Upper lobe of left lung (tissue), 4 donors: ENCODE results near the gene ZNF333.

ENCODE experiments used
- EP300 ChIP-seq, 4 donors: sonication (generic); formaldehyde crosslinking; IDR thresholded peaks; one replicate each; pipeline ENCODE4 v1.5.1; 2017; ENCODE audit warnings: antibody characterized with exemption in 4 of 4, control low read depth in 2 of 4
- POLR2AphosphoS5 ChIP-seq, 2 donors: sonication (generic); formaldehyde crosslinking; IDR thresholded peaks; one replicate each; pipeline ENCODE4 v1.5.1; 2017; ENCODE audit warnings: antibody characterized with exemption in 2 of 2
- TF ChIP-seq, protein P1 (sequence below), 6 experiments: fragments of 450-650 bp in 4 of 6; fragments of 200-600 bp in 2 of 6; sonication (generic) in 2 of 6; IDR thresholded peaks; one replicate each; pipeline ENCODE4 v1.5.1; 2016 to 2019; ENCODE audit warnings: antibody characterized with exemption in 6 of 6

DNA sequence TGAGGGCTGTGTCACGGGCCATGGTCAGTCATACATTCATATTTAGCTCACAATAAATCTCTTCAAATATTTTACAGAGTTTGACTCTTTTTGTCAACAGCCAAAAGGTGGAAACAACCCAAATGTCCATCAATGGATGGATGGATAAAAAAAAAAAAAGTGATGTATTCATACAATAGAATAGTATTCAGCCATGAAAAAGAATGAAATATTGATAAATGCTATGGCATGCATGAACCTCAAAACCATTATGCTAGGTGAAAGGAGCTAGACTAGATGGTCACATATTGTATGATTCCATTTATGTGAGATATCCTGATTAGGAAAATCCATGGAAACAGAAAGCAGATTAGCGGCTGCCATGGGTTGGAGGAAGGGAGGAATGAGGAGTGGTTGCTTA lies 72.3 kb downstream of the ZNF333 start:
- TF ChIP-seq POLR2AphosphoS5 (IDR thresholded peaks at IDR 0.05) (no peak), EP300 (IDR thresholded peaks at IDR 0.05) (no peak)
- TF ChIP-seq, protein P1, sequence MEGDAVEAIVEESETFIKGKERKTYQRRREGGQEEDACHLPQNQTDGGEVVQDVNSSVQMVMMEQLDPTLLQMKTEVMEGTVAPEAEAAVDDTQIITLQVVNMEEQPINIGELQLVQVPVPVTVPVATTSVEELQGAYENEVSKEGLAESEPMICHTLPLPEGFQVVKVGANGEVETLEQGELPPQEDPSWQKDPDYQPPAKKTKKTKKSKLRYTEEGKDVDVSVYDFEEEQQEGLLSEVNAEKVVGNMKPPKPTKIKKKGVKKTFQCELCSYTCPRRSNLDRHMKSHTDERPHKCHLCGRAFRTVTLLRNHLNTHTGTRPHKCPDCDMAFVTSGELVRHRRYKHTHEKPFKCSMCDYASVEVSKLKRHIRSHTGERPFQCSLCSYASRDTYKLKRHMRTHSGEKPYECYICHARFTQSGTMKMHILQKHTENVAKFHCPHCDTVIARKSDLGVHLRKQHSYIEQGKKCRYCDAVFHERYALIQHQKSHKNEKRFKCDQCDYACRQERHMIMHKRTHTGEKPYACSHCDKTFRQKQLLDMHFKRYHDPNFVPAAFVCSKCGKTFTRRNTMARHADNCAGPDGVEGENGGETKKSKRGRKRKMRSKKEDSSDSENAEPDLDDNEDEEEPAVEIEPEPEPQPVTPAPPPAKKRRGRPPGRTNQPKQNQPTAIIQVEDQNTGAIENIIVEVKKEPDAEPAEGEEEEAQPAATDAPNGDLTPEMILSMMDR (IDR thresholded peaks at IDR 0.05) = no peak
